NB4 (cell line): ENCODE results near the gene TMCO6.

Experiments used
- POLR2A ChIP-seq: IDR thresholded peaks from 2 replicates; pipeline ENCODE4 v1.6.1; 2011; ENCODE audit warnings: mild to moderate bottlenecking; ENCODE audit not compliant: insufficient read length; ENCODE audit errors: extremely low read depth
- TF ChIP-seq, protein P1 (sequence below): IDR thresholded peaks from one replicate; pipeline ENCODE4 v1.5.1; 2012; ENCODE audit warnings: low read depth, low read length

DNA sequence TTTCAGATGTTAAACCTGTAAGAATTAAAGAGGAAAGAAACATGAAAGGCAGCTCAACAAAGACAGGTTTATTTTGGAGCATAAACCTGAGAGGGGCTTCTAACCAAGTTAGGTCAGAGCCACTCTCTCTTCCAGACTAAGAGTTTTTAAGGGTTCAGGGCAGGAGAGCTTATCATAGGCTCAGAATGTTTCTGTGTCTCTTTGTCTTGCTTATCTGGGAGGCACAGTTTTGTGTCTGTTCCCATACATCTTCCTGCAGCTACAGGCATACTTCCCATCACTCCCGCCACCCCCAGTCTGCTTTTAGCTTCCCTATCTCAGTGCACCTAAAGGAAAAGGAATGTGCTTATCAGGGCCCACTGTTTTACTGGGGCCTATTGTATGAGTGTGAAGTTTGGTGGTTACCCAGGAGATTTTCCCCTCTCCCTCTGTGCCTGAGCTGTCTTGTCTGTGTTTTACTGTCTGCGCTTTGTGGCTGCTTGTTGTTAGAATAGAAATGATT, 28.2 kb upstream of the TMCO6 start:
- TF ChIP-seq, protein P1, sequence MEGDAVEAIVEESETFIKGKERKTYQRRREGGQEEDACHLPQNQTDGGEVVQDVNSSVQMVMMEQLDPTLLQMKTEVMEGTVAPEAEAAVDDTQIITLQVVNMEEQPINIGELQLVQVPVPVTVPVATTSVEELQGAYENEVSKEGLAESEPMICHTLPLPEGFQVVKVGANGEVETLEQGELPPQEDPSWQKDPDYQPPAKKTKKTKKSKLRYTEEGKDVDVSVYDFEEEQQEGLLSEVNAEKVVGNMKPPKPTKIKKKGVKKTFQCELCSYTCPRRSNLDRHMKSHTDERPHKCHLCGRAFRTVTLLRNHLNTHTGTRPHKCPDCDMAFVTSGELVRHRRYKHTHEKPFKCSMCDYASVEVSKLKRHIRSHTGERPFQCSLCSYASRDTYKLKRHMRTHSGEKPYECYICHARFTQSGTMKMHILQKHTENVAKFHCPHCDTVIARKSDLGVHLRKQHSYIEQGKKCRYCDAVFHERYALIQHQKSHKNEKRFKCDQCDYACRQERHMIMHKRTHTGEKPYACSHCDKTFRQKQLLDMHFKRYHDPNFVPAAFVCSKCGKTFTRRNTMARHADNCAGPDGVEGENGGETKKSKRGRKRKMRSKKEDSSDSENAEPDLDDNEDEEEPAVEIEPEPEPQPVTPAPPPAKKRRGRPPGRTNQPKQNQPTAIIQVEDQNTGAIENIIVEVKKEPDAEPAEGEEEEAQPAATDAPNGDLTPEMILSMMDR, result no peak
- TF ChIP-seq POLR2A, result no peak
